CD14-positive monocyte (primary cell): Measurements from ENCODE around the gene NRG3. TPM values are rescaled to one million over a fixed set of nuclear protein-coding genes. Genes with fewer than 3 reads are reported as not detected.

Source experiments
- DNase-seq, 3 donors: peaks; one replicate each; pipeline ENCODE4 v3.0.0-alpha.2; 2011 to 2022
- H2AFZ ChIP-seq: 2 replicates; pipeline ENCODE4 v1.6.0; 2012; ENCODE audit warnings: mild to moderate bottlenecking, low read depth, low read length, inconsistent platforms; ENCODE audit not compliant: insufficient read depth, poor library complexity, severe bottlenecking
- H3K27ac ChIP-seq, 2 donors: 1 replicate in 1 of 2; 2 replicates in 1 of 2; pipeline ENCODE4 v1.5.1; 2012 to 2013; ENCODE audit warnings: low read length in 2 of 2, control low read depth in 1 of 2, inconsistent platforms in 1 of 2, low read depth in 1 of 2, mild to moderate bottlenecking in 1 of 2
- H3K27me3 ChIP-seq, 2 donors: one replicate each; pipeline versions ENCODE4 v1.6.0 to v1.6.1; 2011 to 2013; ENCODE audit warnings: low read length in 2 of 2; ENCODE audit not compliant: control insufficient read depth in 2 of 2, insufficient read depth in 2 of 2
- H3K36me3 ChIP-seq, 2 donors: replicated peaks in 1 of 2; 1 replicate in 1 of 2; 2 replicates in 1 of 2; pipeline versions ENCODE4 v1.5.1 to v1.6.1; 2012 to 2013; ENCODE audit warnings: low read length in 2 of 2, control low read depth in 1 of 2, inconsistent platforms in 1 of 2, mild to moderate bottlenecking in 1 of 2; ENCODE audit not compliant: insufficient read depth in 2 of 2, control insufficient read depth in 1 of 2
- H3K4me1 ChIP-seq, 2 donors: 1 replicate in 1 of 2; 2 replicates in 1 of 2; pipeline versions ENCODE4 v1.5.1 to v1.6.1; 2012 to 2013; ENCODE audit warnings: low read length in 2 of 2, control low read depth in 1 of 2, inconsistent platforms in 1 of 2, mild to moderate bottlenecking in 1 of 2, moderate library complexity in 1 of 2; ENCODE audit not compliant: insufficient read depth in 2 of 2, control insufficient read depth in 1 of 2
- H3K4me2 ChIP-seq: replicated peaks from 2 replicates; pipeline ENCODE3; 2012; ENCODE audit warnings: low read length, moderate library complexity, mild to moderate bottlenecking; ENCODE audit not compliant: poor library complexity, severe bottlenecking; ENCODE audit errors: extremely low read depth
- H3K4me3 ChIP-seq, 3 experiments: fragments of 200-600 bp in 1 of 3; sonication (generic) in 1 of 3; replicated peaks in 1 of 3; 1 replicate in 2 of 3; 2 replicates in 1 of 3; pipeline ENCODE4 v1.5.1; 2011 to 2013; ENCODE audit warnings: low read length in 3 of 3, mild to moderate bottlenecking in 3 of 3, control low read depth in 2 of 3, low read depth in 2 of 3, inconsistent platforms in 1 of 3, moderate library complexity in 1 of 3
- H3K79me2 ChIP-seq: 2 replicates; pipeline ENCODE4 v1.6.0; 2012; ENCODE audit warnings: mild to moderate bottlenecking, control low read depth, inconsistent platforms, low read length, moderate library complexity; ENCODE audit not compliant: insufficient read depth
- H3K9ac ChIP-seq: 2 replicates; pipeline ENCODE4 v1.6.0; 2017; ENCODE audit warnings: low read length, mild to moderate bottlenecking; ENCODE audit not compliant: insufficient read depth, poor library complexity, severe bottlenecking
- H3K9me3 ChIP-seq, 2 donors: replicated peaks in 1 of 2; 1 replicate in 1 of 2; 2 replicates in 1 of 2; pipeline versions ENCODE4 v1.5.1 to v1.6.1; 2012 to 2013; ENCODE audit warnings: low read length in 2 of 2, control low read depth in 1 of 2; ENCODE audit not compliant: control insufficient read depth in 1 of 2, insufficient read depth in 1 of 2
- H4K20me1 ChIP-seq: 2 replicates; pipeline ENCODE4 v1.6.0; 2012; ENCODE audit warnings: mild to moderate bottlenecking, low read length, control low read depth, moderate library complexity; ENCODE audit not compliant: insufficient read depth
- H3K27ac Mint-ChIP-seq, 7 donors: one replicate each; pipeline ENCODE4 v1.8.0; 2020; ENCODE audit warnings: mild to moderate bottlenecking in 7 of 7, mixed read lengths in 7 of 7, moderate library complexity in 6 of 7, inconsistent platforms in 2 of 7
- H3K27me3 Mint-ChIP-seq, 3 donors: one replicate each; pipeline ENCODE4 v1.8.0; 2021 to 2022; ENCODE audit warnings: low read depth in 3 of 3, mild to moderate bottlenecking in 3 of 3, mixed read lengths in 3 of 3, moderate library complexity in 3 of 3, inconsistent platforms in 1 of 3
- H3K36me3 Mint-ChIP-seq, 2 donors: one replicate each; pipeline ENCODE4 v1.8.0; 2020; ENCODE audit warnings: mixed read lengths in 2 of 2, inconsistent platforms in 1 of 2, mild to moderate bottlenecking in 1 of 2
- H3K4me1 Mint-ChIP-seq: one replicate; pipeline ENCODE4 v1.8.0; 2020; ENCODE audit warnings: mild to moderate bottlenecking, mixed read lengths
- H3K4me3 Mint-ChIP-seq, 2 donors: one replicate each; pipeline ENCODE4 v1.8.0; 2020; ENCODE audit warnings: mild to moderate bottlenecking in 2 of 2, mixed read lengths in 2 of 2, moderate library complexity in 1 of 2
- H3K9me3 Mint-ChIP-seq, 7 donors: one replicate each; pipeline ENCODE4 v1.8.0; 2020 to 2022; ENCODE audit warnings: mixed read lengths in 7 of 7, mild to moderate bottlenecking in 6 of 7, moderate library complexity in 6 of 7, inconsistent platforms in 2 of 7
- CTCF ChIP-seq: fragments of 200-600 bp; IDR thresholded peaks from one replicate; pipeline ENCODE4 v1.8.0; 2022; ENCODE audit warnings: antibody characterized with exemption, mild to moderate bottlenecking
- WGBS: methylation state at CpG from one replicate; pipeline ENCODE4 v1.1.5; 2013; ENCODE audit warnings: missing lambda C conversion rate; ENCODE audit not compliant: insufficient coverage; 5-methylcytosine and 5-hydroxymethylcytosine counted together
- intact Hi-C, 2 donors: fragments of 100-400 bp; cut with micrococcal nuclease; formaldehyde crosslinking; loops; one replicate each; pipeline versions ENCODE4 v1.15.0 to v1.15.1; 2023
- polyA plus RNA-seq, 3 donors: library from polyadenylated mRNA; depleted of rRNA in 1 of 3; unstranded in 2 of 3; stranded (reverse) in 1 of 3; fragments of 300-500 nt in 2 of 3; fragments of >200 nt in 1 of 3; fragmentation: Illumina TruSeq in 2 of 3; gene quantifications; 1 replicate in 2 of 3; 2 replicates in 1 of 3; pipeline ENCODE4 v1.2.3, GENCODE V29; 2012 to 2021

Gene NRG3
- polyA plus RNA-seq, 3 donors = not detected

- no peak for TF ChIP-seq CTCF
- H3K27me3 Mint-ChIP-seq = peaks cover 0 to 2% (median 0%) of the 10 kb centered on the region in 3 donors
- DNase-seq = no peak
- 80% methylated on average over 1 of the region's 2 CpGs for WGBS
- H3K9me3 ChIP-seq = no peaks in the 10 kb centered on the region
- H3K36me3 Mint-ChIP-seq = no peaks in the 10 kb centered on the region
- no peaks in the 10 kb centered on the region for H3K4me1 ChIP-seq
- no peak overlapping the region for H3K27ac Mint-ChIP-seq
- no peaks in the 10 kb centered on the region for H3K4me1 Mint-ChIP-seq
- no peak overlapping the region for H3K4me3 Mint-ChIP-seq
- H3K4me2 ChIP-seq = no peak overlapping the region
- H3K27me3 ChIP-seq = no peaks in the 10 kb centered on the region
- H3K27ac ChIP-seq = no peak overlapping the region
- no peak overlapping the region for H2AFZ ChIP-seq
- H3K79me2 ChIP-seq = no peaks in the 10 kb centered on the region
- H3K36me3 ChIP-seq = no peaks in the 10 kb centered on the region
- H3K9ac ChIP-seq = no peak overlapping the region
- no peak overlapping the region for H3K4me3 ChIP-seq
- no peaks in the 10 kb centered on the region for H4K20me1 ChIP-seq
- intact Hi-C loops = no loop called here
- H3K9me3 Mint-ChIP-seq = peaks cover 0 to 4% (median 3%) of the 10 kb centered on the region in 7 donors
Measured at GRCh38 chr10:82685087-82685486, 810.1 kb downstream of the NRG3 start.

GRCh38 chr10:82691211-82691610 lies 816.2 kb downstream of the NRG3 start:
- Histone ChIP-seq H3K79me2 (no peaks in the 10 kb centered on the region), H2AFZ (no peak overlapping the region), H3K27ac (no peak overlapping the region), H3K4me3 (no peak overlapping the region), H3K9ac (no peak overlapping the region), H3K36me3 (no peaks in the 10 kb centered on the region), H3K27me3 (no peaks in the 10 kb centered on the region), H3K4me1 (no peaks in the 10 kb centered on the region), H4K20me1 (no peaks in the 10 kb centered on the region), H3K4me2 (no peak overlapping the region), H3K9me3 (peaks cover 9 to 13% of the 10 kb centered on the region in 2 donors)
- 80% methylated on average over 1 of the region's 2 CpGs for WGBS
- H3K36me3 Mint-ChIP-seq = no peaks in the 10 kb centered on the region
- no peak overlapping the region for H3K27ac Mint-ChIP-seq
- DNase-seq = no peak
- H3K27me3 Mint-ChIP-seq = peaks cover 0 to 2% (median 0%) of the 10 kb centered on the region in 3 donors
- no peaks in the 10 kb centered on the region for H3K4me1 Mint-ChIP-seq
- H3K4me3 Mint-ChIP-seq = no peak overlapping the region
- no peak for TF ChIP-seq CTCF
- intact Hi-C loops = no loop called here
- peaks cover 4 to 11% (median 9%) of the 10 kb centered on the region in 7 donors for H3K9me3 Mint-ChIP-seq
